ENCODE data around the gene MED13L.
"Not testable (repeated sequence)": the region's sequence is repeated elsewhere in the genome, so short reads cannot be mapped to it uniquely, and the experiment has no call there.

Gene MED13L

GRCh38 chr12:115988625-115989563, 288.6 kb downstream of the MED13L start:
- H3K9ac ChIP-seq (ENCODE audit: low read length) = no peak overlapping the region
- peaks cover 11% of the 10 kb centered on the region for H3K36me3 ChIP-seq (ENCODE audit: control insufficient read depth, insufficient read depth, low read length)
- no peaks in the 10 kb centered on the region for H3K9me3 ChIP-seq (ENCODE audit: control insufficient read depth, low read length)
- H3K4me1 ChIP-seq (ENCODE audit: control insufficient read depth, insufficient read depth, low read length) = no peaks in the 10 kb centered on the region
- H3K27me3 ChIP-seq (ENCODE audit: control insufficient read depth, insufficient read depth, low read length) = no peaks in the 10 kb centered on the region
- H3K4me3 ChIP-seq (ENCODE audit: low read length) = no peak overlapping the region

GRCh38 chr12:115988212-115988611, 289.3 kb downstream of the MED13L start:
- no peaks in the 10 kb centered on the region for H3K9me3 ChIP-seq (ENCODE audit: control insufficient read depth, low read length)
- no peak overlapping the region for H3K4me3 ChIP-seq (ENCODE audit: low read length)
- peaks cover 11% of the 10 kb centered on the region for H3K36me3 ChIP-seq (ENCODE audit: control insufficient read depth, insufficient read depth, low read length)
- no peaks in the 10 kb centered on the region for H3K27me3 ChIP-seq (ENCODE audit: control insufficient read depth, insufficient read depth, low read length)
- no peaks in the 10 kb centered on the region for H3K4me1 ChIP-seq (ENCODE audit: control insufficient read depth, insufficient read depth, low read length)
- H3K9ac ChIP-seq (ENCODE audit: low read length) = no peak overlapping the region

- no peaks in the 10 kb centered on the region for H3K9me3 ChIP-seq (ENCODE audit: control insufficient read depth, low read length)
- H3K9ac ChIP-seq (ENCODE audit: low read length) = no peak overlapping the region
- H3K4me3 ChIP-seq (ENCODE audit: low read length) = no peak overlapping the region
- H3K4me1 ChIP-seq (ENCODE audit: control insufficient read depth, insufficient read depth, low read length) = no peaks in the 10 kb centered on the region
- no peaks in the 10 kb centered on the region for H3K27me3 ChIP-seq (ENCODE audit: control insufficient read depth, insufficient read depth, low read length)
- H3K36me3 ChIP-seq (ENCODE audit: control insufficient read depth, insufficient read depth, low read length) = peaks cover 4% of the 10 kb centered on the region
These were observed 292.9 kb downstream of the MED13L start for GRCh38 chr12:115984616-115985015.

GRCh38 chr12:115983226-115983798, 294.2 kb downstream of the MED13L start:
- Histone ChIP-seq H3K4me3 (ENCODE audit: low read length) (no peak overlapping the region), H3K4me1 (ENCODE audit: control insufficient read depth, insufficient read depth, low read length) (no peaks in the 10 kb centered on the region), H3K9ac (ENCODE audit: low read length) (no peak overlapping the region), H3K27me3 (ENCODE audit: control insufficient read depth, insufficient read depth, low read length) (no peaks in the 10 kb centered on the region), H3K36me3 (ENCODE audit: control insufficient read depth, insufficient read depth, low read length) (peaks cover 4% of the 10 kb centered on the region), H3K9me3 (ENCODE audit: control insufficient read depth, low read length) (no peaks in the 10 kb centered on the region)

- no peaks in the 10 kb centered on the region for H3K9me3 ChIP-seq (ENCODE audit: control insufficient read depth, low read length)
- no peaks in the 10 kb centered on the region for H3K4me1 ChIP-seq (ENCODE audit: control insufficient read depth, insufficient read depth, low read length)
- no peak overlapping the region for H3K4me3 ChIP-seq (ENCODE audit: low read length)
- no peaks in the 10 kb centered on the region for H3K36me3 ChIP-seq (ENCODE audit: control insufficient read depth, insufficient read depth, low read length)
- no peak overlapping the region for H3K9ac ChIP-seq (ENCODE audit: low read length)
- H3K27me3 ChIP-seq (ENCODE audit: control insufficient read depth, insufficient read depth, low read length) = no peaks in the 10 kb centered on the region
These were observed 297.2 kb downstream of the MED13L start for GRCh38 chr12:115980339-115980738.

- Histone ChIP-seq H3K9me3 (ENCODE audit: control insufficient read depth, low read length) (no peaks in the 10 kb centered on the region), H3K4me3 (ENCODE audit: low read length) (no peak overlapping the region), H3K9ac (ENCODE audit: low read length) (no peak overlapping the region), H3K4me1 (ENCODE audit: control insufficient read depth, insufficient read depth, low read length) (no peaks in the 10 kb centered on the region), H3K36me3 (ENCODE audit: control insufficient read depth, insufficient read depth, low read length) (no peaks in the 10 kb centered on the region), H3K27me3 (ENCODE audit: control insufficient read depth, insufficient read depth, low read length) (no peaks in the 10 kb centered on the region)
These were observed 297.6 kb downstream of the MED13L start for GRCh38 chr12:115979851-115980250.

- Histone ChIP-seq H3K36me3 (ENCODE audit: control insufficient read depth, insufficient read depth, low read length) (no peaks in the 10 kb centered on the region), H3K9ac (ENCODE audit: low read length) (no peak overlapping the region), H3K4me1 (ENCODE audit: control insufficient read depth, insufficient read depth, low read length) (no peaks in the 10 kb centered on the region)
These were observed 298.1 kb downstream of the MED13L start for GRCh38 chr12:115979351-115979750.

GRCh38 chr12:115976829-115977228, 300.7 kb downstream of the MED13L start:
- H3K9ac ChIP-seq (ENCODE audit: low read length); H3K4me1 ChIP-seq (ENCODE audit: control insufficient read depth, insufficient read depth, low read length); H3K4me3 ChIP-seq (ENCODE audit: low read length); H3K9me3 ChIP-seq (ENCODE audit: control insufficient read depth, low read length); H3K36me3 ChIP-seq (ENCODE audit: control insufficient read depth, insufficient read depth, low read length); H3K27me3 ChIP-seq (ENCODE audit: control insufficient read depth, insufficient read depth, low read length): not testable (repeated sequence)

More at GRCh38 chr12:115979351-115979750, 298.1 kb downstream of the MED13L start:
- Histone ChIP-seq H3K4me3 (ENCODE audit: low read length) (no peak overlapping the region), H3K27me3 (ENCODE audit: control insufficient read depth, insufficient read depth, low read length) (no peaks in the 10 kb centered on the region), H3K9me3 (ENCODE audit: control insufficient read depth, low read length) (no peaks in the 10 kb centered on the region)

- Histone ChIP-seq H3K27me3 (ENCODE audit: control insufficient read depth, insufficient read depth, low read length) (no peaks in the 10 kb centered on the region), H3K4me1 (ENCODE audit: control insufficient read depth, insufficient read depth, low read length) (no peaks in the 10 kb centered on the region), H3K9ac (ENCODE audit: low read length) (no peak overlapping the region), H3K36me3 (ENCODE audit: control insufficient read depth, insufficient read depth, low read length) (no peaks in the 10 kb centered on the region), H3K9me3 (ENCODE audit: control insufficient read depth, low read length) (no peaks in the 10 kb centered on the region), H3K4me3 (ENCODE audit: low read length) (no peak overlapping the region)
These were observed 302.1 kb downstream of the MED13L start for GRCh38 chr12:115975411-115975810.

GRCh38 chr12:115973968-115974724, 303.3 kb downstream of the MED13L start:
- H3K9ac ChIP-seq (ENCODE audit: low read length) = no peak overlapping the region
- H3K4me3 ChIP-seq (ENCODE audit: low read length) = no peak overlapping the region
- no peaks in the 10 kb centered on the region for H3K27me3 ChIP-seq (ENCODE audit: control insufficient read depth, insufficient read depth, low read length)
- no peaks in the 10 kb centered on the region for H3K9me3 ChIP-seq (ENCODE audit: control insufficient read depth, low read length)
- H3K4me1 ChIP-seq (ENCODE audit: control insufficient read depth, insufficient read depth, low read length) = no peaks in the 10 kb centered on the region
- no peaks in the 10 kb centered on the region for H3K36me3 ChIP-seq (ENCODE audit: control insufficient read depth, insufficient read depth, low read length)

GRCh38 chr12:115973066-115973465, 304.4 kb downstream of the MED13L start:
- H3K4me1 ChIP-seq (ENCODE audit: control insufficient read depth, insufficient read depth, low read length) = no peaks in the 10 kb centered on the region
- H3K9me3 ChIP-seq (ENCODE audit: control insufficient read depth, low read length) = no peaks in the 10 kb centered on the region
- H3K27me3 ChIP-seq (ENCODE audit: control insufficient read depth, insufficient read depth, low read length) = no peaks in the 10 kb centered on the region
- H3K4me3 ChIP-seq (ENCODE audit: low read length) = no peak overlapping the region
- peaks cover 4% of the 10 kb centered on the region for H3K36me3 ChIP-seq (ENCODE audit: control insufficient read depth, insufficient read depth, low read length)
- no peak overlapping the region for H3K9ac ChIP-seq (ENCODE audit: low read length)

GRCh38 chr12:115972241-115972640, 305.3 kb downstream of the MED13L start:
- H3K9ac ChIP-seq (ENCODE audit: low read length) = no peak overlapping the region
- no peaks in the 10 kb centered on the region for H3K9me3 ChIP-seq (ENCODE audit: control insufficient read depth, low read length)
- no peaks in the 10 kb centered on the region for H3K4me1 ChIP-seq (ENCODE audit: control insufficient read depth, insufficient read depth, low read length)
- peaks cover 4% of the 10 kb centered on the region for H3K36me3 ChIP-seq (ENCODE audit: control insufficient read depth, insufficient read depth, low read length)
- no peaks in the 10 kb centered on the region for H3K27me3 ChIP-seq (ENCODE audit: control insufficient read depth, insufficient read depth, low read length)
- no peak overlapping the region for H3K4me3 ChIP-seq (ENCODE audit: low read length)

Data from mucosa of stomach (tissue), 1 donor.